ENCODE results near the gene RHCE. TPM values are rescaled to one million over a fixed set of nuclear protein-coding genes. Genes with fewer than 3 reads are reported as not detected.
"Not testable (repeated sequence)": the region's sequence is repeated elsewhere in the genome, so short reads cannot be mapped to it uniquely, and the experiment has no call there.

The RHCE gene
- total RNA-seq, 2 experiments from 2014 or later = 0.50 to 0.56 TPM

DNA sequence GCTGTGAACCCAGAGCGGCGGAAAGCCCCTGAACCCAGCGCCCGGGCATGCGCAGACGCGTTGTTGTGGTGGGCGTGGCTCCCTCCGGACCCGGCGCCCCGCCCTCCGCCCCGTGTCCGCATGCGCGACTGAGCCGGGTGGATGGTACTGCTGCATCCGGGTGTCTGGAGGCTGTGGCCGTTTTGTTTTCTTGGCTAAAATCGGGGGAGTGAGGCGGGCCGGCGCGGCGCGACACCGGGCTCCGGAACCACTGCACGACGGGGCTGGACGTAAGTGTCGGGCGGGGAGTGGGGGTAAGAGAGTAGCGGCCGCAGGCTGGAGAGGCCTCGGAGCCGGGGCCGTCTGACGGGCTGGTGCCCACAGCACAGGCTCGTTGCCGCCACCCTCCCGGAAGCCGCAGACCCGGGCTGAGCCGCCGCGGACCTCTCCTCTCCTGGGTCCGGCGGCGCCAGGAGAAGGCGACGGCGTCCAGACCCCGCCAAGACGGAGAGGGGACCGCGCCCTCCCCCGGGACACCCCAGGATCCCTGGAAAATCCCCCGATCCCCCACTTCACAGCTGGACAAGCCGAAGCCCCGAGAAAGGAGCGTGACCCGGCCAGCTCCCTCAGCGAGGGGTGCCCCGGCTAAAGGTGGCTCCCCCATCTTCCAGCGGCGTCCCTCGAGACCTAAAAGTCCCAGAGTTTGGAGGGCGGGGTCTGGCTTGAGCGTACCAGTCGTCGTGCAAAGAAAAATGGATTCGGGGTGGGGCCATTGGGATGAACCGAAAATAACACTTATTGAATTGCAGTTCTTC, 82.2 kb downstream of the RHCE start, which contains the start of gene TMEM50A:
TMEM50A (plus strand) TSS at position 147 of the 794 bp plus-strand sequence. CDS start 2,153 bp downstream, outside the sequence.
- peak; percentile 81 for ATAC-seq
- H3K36me3 Mint-ChIP-seq (ENCODE audit: low read depth) = peaks cover 13% of the 10 kb centered on the region
- peak within 1 kb of the TSS; percentile 93 for H3K4me3 Mint-ChIP-seq
- H3K4me1 Mint-ChIP-seq (ENCODE audit: low read depth) = peaks cover 32% of the 10 kb centered on the region
- no peak for TF ChIP-seq CTCF (IDR thresholded peaks at IDR 0.05)
- no peaks in the 10 kb centered on the region for H3K9me3 Mint-ChIP-seq
- intact Hi-C loops (cut with micrococcal nuclease) = loop anchor here (5.0 kb wide), 1 partner anchor 91 kb away; the partner anchor contains the start of gene RSRP1
- ChIA-PET CTCF (interaction anchor here (2.0 kb wide), 1 partner anchor 98 kb away, joined by 4 read pairs; no protein-coding TSS in a partner anchor), POLR2A (interaction anchor here (0.7 kb wide), 1 partner anchor 92 kb away, joined by 3 read pairs; no protein-coding TSS in a partner anchor)
- H3K27ac Mint-ChIP-seq = peak within 1 kb of the TSS; percentile 96
- DNase-seq = peak; percentile 92
- H3K27me3 Mint-ChIP-seq = no peaks in the 10 kb centered on the region

DNA sequence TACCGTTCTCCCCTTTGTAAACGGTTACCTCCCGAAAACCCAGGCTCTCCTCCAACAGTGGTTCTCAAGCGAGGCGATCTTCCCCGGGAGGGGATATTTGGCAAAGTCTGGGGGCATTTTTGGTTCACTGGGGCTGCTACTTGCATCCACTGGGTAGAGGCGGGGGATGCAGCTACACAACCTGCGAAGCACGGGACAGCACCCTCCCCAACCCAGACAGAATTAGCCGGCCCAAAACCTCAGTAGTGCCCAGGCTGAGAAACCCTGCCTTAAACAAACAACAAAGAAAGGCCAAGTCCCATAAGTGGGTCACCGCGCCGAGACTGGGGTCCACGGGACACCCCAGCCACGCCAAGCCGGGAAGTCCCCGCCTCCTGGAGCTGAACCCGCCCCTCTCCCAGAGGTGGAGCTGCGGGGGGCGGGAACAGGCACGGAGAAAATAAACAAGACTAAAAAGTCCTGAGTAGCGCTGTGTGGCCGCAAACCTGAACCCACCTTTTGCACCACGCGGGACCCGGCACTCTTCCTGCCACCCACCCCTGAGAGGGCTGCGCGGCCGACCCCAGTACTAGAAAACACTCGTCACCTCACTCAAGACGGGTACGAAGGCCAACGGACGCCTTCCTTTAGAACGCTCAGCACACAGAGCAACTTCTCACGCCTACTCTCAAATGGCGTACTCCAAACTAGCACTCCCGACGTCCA, 83.0 kb downstream of the RHCE start:
- H3K36me3 Mint-ChIP-seq (ENCODE audit: low read depth) = peaks cover 17% of the 10 kb centered on the region
- POLR2A ChIA-PET = interaction anchor here (0.7 kb wide), 1 partner anchor 91 kb away, joined by 3 read pairs; no protein-coding TSS in a partner anchor
- DNase-seq, H3K9me3 Mint-ChIP-seq, H3K27me3 Mint-ChIP-seq, CTCF ChIA-PET: not testable (repeated sequence)
- H3K27ac Mint-ChIP-seq = peak overlapping the region; percentile 96
- peaks cover 36% of the 10 kb centered on the region for H3K4me1 Mint-ChIP-seq (ENCODE audit: low read depth)
- intact Hi-C loops (cut with micrococcal nuclease) = loop anchor here (5.0 kb wide), 1 partner anchor 90 kb away; the partner anchor contains the start of gene RSRP1
- peak overlapping the region; percentile 93 for H3K4me3 Mint-ChIP-seq
- ATAC-seq = peak; percentile 53

DNA sequence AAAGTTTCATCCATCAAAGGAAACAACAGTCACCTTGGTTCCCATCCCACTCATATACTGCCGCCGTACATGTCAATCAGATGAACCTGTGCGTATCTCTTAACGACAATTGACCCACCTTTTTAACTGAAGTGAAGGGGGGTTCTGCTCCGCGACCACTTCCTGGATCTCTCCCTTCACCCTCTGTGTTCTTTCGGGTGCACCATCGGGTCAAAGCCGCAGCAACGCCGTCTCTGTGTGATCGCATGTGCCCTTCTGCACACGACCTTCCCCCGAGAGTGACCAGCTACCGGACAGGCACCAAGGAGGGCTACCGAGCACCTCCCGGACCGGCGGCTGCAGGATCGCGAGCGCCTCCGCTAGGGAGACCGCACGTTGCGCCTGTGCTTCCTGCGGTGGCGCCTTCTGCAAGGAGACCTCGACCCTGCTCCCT, 83.7 kb downstream of the RHCE start:
- H3K4me1 Mint-ChIP-seq (ENCODE audit: low read depth) = peaks cover 38% of the 10 kb centered on the region
- POLR2A ChIA-PET, H3K9me3 Mint-ChIP-seq, H3K27me3 Mint-ChIP-seq, CTCF ChIA-PET: not testable (repeated sequence)
- DNase-seq (peak; percentile 67), ATAC-seq (peak; percentile 25)
- H3K27ac Mint-ChIP-seq = peak overlapping the region; percentile 83
- intact Hi-C loops (cut with micrococcal nuclease) = loop anchor here (5.0 kb wide), 1 partner anchor 90 kb away; the partner anchor contains the start of gene RSRP1
- peaks cover 18% of the 10 kb centered on the region for H3K36me3 Mint-ChIP-seq (ENCODE audit: low read depth)
- peak overlapping the region; percentile 85 for H3K4me3 Mint-ChIP-seq

GRCh38 chr1:25329950-25330349, 90.7 kb downstream of the RHCE start:
- peaks cover 33% of the 10 kb centered on the region for H3K4me1 Mint-ChIP-seq (ENCODE audit: low read depth)
- intact Hi-C loops (cut with micrococcal nuclease); H3K27me3 Mint-ChIP-seq; H3K9me3 Mint-ChIP-seq; H3K4me3 Mint-ChIP-seq; POLR2A ChIA-PET: not testable (repeated sequence)
- DNase-seq (peak; percentile 28), ATAC-seq (peak; percentile 70)
- CTCF ChIA-PET = interaction anchor here (0.9 to 1.1 kb wide), 4 partner anchors 13 to 99 kb away, joined by 3 read pairs; no protein-coding TSS in a partner anchor
- H3K27ac Mint-ChIP-seq = peak overlapping the region; percentile 70
- H3K36me3 Mint-ChIP-seq (ENCODE audit: low read depth) = peaks cover 16% of the 10 kb centered on the region

DNA sequence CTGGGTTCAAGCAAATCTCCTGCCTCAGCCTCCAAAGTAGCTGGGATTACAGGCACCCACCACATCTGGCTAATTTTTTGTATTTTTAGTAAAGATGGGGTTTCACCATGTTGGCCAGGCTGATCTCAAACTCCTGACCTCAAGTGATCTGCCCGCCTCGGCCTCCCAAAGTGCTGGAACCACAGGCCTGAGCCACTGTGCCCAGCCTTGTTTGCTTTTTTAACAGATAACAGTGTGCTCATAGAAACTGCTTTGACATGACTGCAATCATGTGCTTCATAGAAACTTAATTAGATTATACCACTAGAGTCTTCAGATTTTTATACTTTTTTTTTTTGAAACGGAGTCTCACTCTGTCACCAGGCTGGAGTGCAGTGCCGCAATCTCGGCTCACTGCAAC, 91.3 kb downstream of the RHCE start:
- intact Hi-C loops (cut with micrococcal nuclease); ATAC-seq; POLR2A ChIA-PET; H3K9me3 Mint-ChIP-seq; H3K27me3 Mint-ChIP-seq; DNase-seq; H3K4me3 Mint-ChIP-seq: not testable (repeated sequence)
- CTCF ChIA-PET = interaction anchor here (0.9 kb wide), 1 partner anchor 89 kb away, joined by 3 read pairs; no protein-coding TSS in a partner anchor
- H3K36me3 Mint-ChIP-seq (ENCODE audit: low read depth) = peaks cover 16% of the 10 kb centered on the region
- H3K4me1 Mint-ChIP-seq (ENCODE audit: low read depth) = peaks cover 29% of the 10 kb centered on the region
- peak overlapping the region; percentile 70 for H3K27ac Mint-ChIP-seq

- H3K27ac Mint-ChIP-seq; H3K9me3 Mint-ChIP-seq; CTCF ChIA-PET; H3K4me3 Mint-ChIP-seq; DNase-seq; ATAC-seq; intact Hi-C loops (cut with micrococcal nuclease); POLR2A ChIA-PET; H3K27me3 Mint-ChIP-seq: not testable (repeated sequence)
- peaks cover 25% of the 10 kb centered on the region for H3K4me1 Mint-ChIP-seq (ENCODE audit: low read depth)
- peaks cover 16% of the 10 kb centered on the region for H3K36me3 Mint-ChIP-seq (ENCODE audit: low read depth)
Measured at GRCh38 chr1:25328791-25329185, 91.8 kb downstream of the RHCE start.

DNA sequence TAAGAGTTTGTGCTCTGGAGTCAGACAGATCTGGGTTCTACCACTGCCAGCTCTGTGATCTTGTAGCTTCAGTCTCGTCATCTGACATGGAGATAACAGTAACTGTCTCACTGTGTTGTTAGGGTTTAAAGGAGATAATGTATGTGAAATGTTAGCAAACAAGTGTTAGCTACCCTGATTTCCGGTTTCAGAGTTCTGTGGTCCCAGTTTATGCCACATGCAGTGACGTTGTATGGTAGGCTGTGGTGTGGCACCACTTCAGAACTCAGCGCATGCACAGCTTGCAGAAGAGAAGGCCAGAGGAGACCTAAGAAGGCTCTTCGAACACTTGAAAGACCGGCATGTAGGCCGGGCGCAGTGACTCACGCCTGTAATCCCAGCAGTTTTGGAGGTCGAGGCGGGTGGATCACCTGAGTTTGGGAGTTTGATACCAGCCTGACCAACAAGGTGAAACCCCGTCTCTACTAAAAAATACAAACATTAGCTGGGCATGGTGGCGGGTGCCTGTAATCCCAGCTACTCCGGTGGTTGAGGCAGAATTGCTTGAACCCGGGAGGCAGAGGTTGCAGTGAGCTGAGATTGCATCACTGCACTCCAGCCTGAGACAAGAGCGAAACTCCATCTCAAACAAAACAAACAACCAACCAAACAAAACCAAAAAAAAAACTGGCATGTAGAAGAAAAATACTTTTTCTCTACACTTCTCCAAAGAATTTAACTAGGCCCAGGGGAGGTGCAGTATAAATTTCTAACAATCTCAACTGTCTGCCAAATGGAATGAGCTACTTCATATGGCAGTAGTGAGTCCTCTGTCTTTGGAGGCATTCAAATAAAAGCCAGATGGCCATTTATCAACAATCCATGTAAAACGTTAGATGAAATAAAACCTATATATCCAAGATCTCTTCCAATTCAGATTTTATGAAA, 92.5 kb downstream of the RHCE start:
- H3K27ac Mint-ChIP-seq; intact Hi-C loops (cut with micrococcal nuclease); H3K9me3 Mint-ChIP-seq; POLR2A ChIA-PET; H3K27me3 Mint-ChIP-seq; H3K36me3 Mint-ChIP-seq (ENCODE audit: low read depth); H3K4me3 Mint-ChIP-seq; DNase-seq; CTCF ChIA-PET: not testable (repeated sequence)
- peaks cover 19% of the 10 kb centered on the region for H3K4me1 Mint-ChIP-seq (ENCODE audit: low read depth)
- ATAC-seq = peak; percentile 81

DNA sequence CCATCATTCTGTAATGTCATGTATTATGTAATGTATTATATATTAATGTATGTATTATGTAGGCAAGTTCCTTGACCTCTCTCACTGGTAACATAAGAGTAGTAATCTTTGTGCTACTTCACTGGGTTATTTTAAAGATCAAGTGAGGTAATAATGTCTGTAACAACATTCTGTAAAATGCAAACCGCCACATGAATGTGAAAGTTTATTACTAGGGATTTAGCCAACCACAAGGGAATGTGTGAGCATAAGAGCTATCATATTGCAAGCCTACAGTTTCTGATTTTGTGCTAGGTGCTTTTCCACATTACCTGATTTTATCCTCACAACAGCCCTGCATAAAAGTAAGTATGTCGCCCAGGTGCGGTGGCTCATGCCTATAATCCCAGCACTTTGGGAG, 96.2 kb downstream of the RHCE start:
- H3K4me1 Mint-ChIP-seq (ENCODE audit: low read depth); H3K4me3 Mint-ChIP-seq; CTCF ChIA-PET; DNase-seq; POLR2A ChIA-PET; ATAC-seq; H3K9me3 Mint-ChIP-seq; H3K27ac Mint-ChIP-seq; intact Hi-C loops (cut with micrococcal nuclease); H3K36me3 Mint-ChIP-seq (ENCODE audit: low read depth); H3K27me3 Mint-ChIP-seq: not testable (repeated sequence)

DNA sequence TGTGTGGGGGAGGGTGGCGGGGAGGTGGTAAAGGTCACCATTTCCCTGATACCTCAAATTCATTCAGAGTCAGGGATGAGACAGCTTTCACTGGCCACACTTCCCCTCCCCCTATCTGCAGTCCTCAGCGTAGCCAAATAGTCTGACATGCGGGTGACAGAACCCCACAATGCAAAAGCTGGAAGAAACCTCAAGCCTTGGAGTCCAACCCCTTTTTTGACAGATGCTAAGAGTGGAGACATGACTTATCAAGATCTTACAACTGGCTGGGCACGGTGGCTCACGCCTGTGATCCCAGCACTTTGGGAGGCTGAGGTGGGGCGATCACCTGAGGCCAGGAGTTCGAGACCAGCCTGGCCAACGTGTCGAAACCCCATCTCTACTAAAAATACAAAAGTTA, 98.5 kb downstream of the RHCE start:
- H3K27ac Mint-ChIP-seq; intact Hi-C loops (cut with micrococcal nuclease); H3K9me3 Mint-ChIP-seq; CTCF ChIA-PET; POLR2A ChIA-PET; DNase-seq; ATAC-seq; H3K4me1 Mint-ChIP-seq (ENCODE audit: low read depth); H3K27me3 Mint-ChIP-seq; H3K4me3 Mint-ChIP-seq; H3K36me3 Mint-ChIP-seq (ENCODE audit: low read depth): not testable (repeated sequence)

Measured in activated CD8-positive, alpha-beta T cell treated with anti-CD3 and anti-CD28 coated beads for 36 hours (primary cell).